Vagina (tissue), 2 donors: ENCODE results near the gene EIF5B. TPM values are rescaled to one million over a fixed set of nuclear protein-coding genes. Genes with fewer than 3 reads are reported as not detected.
A peak's percentile ranks its signal among the peaks of the same experiment; 100 is the strongest.

Source experiments
- DNase-seq, 2 donors: peaks; one replicate each; pipeline ENCODE4 v3.0.0-alpha.2; 2017; ENCODE audit errors: extremely low spot score in 2 of 2
- H3K27ac ChIP-seq: fragments of 200-600 bp; sonication (generic); one replicate; pipeline ENCODE4 v1.5.1; 2019
- H3K27me3 ChIP-seq: fragments of 200-600 bp; sonication (generic); one replicate; pipeline ENCODE4 v1.5.1; 2019
- H3K36me3 ChIP-seq, 2 donors: fragments of 200-600 bp; sonication (generic); one replicate each; pipeline ENCODE4 v1.5.1; 2017 to 2019
- H3K4me1 ChIP-seq: fragments of 200-600 bp; sonication (generic); one replicate; pipeline ENCODE4 v1.5.1; 2019
- H3K4me3 ChIP-seq, 2 donors: fragments of 200-600 bp; sonication (generic); 1 replicate in 1 of 2; 2 replicates in 1 of 2; pipeline ENCODE4 v1.5.1; 2016 to 2019
- H3K9me3 ChIP-seq: fragments of 200-600 bp; sonication (generic); one replicate; pipeline ENCODE4 v1.5.1; 2019
- CTCF ChIP-seq, 3 experiments: fragments of 450-650 bp in 2 of 3; fragments of 200-600 bp in 1 of 3; sonication (generic) in 1 of 3; IDR thresholded peaks; one replicate each; pipeline ENCODE4 v1.5.1; 2017 to 2019; ENCODE audit warnings: antibody characterized with exemption in 3 of 3, mild to moderate bottlenecking in 2 of 3, moderate library complexity in 2 of 3
- POLR2A ChIP-seq, 2 donors: fragments of 450-650 bp; IDR thresholded peaks; one replicate each; pipeline ENCODE4 v1.6.1; 2017; ENCODE audit warnings: antibody characterized with exemption in 2 of 2, mild to moderate bottlenecking in 2 of 2, moderate library complexity in 2 of 2
- POLR2AphosphoS5 ChIP-seq, 2 donors: sonication (generic); formaldehyde crosslinking; IDR thresholded peaks; one replicate each; pipeline ENCODE4 v1.9.0; 2017; ENCODE audit warnings: antibody characterized with exemption in 2 of 2, mild to moderate bottlenecking in 2 of 2, low read depth in 1 of 2; ENCODE audit not compliant: insufficient read depth in 1 of 2
- intact Hi-C: fragments of 100-400 bp; cut with DNase I; formaldehyde crosslinking; loops from one replicate; pipeline ENCODE4 v1.15.1; 2023
- total RNA-seq: library from RNA; depleted of rRNA; stranded (reverse); fragments of >200 nt; gene quantifications from one replicate; pipeline ENCODE4 v1.2.3, GENCODE V29; 2016

The EIF5B gene
- total RNA-seq, 1 donor from 2014 or later, result 31.2 TPM

GRCh38 chr2:99424371-99424770 is 87.2 kb downstream of the EIF5B start:
- H3K27ac ChIP-seq, result no peak overlapping the region
- H3K27me3 ChIP-seq, result no peaks in the 10 kb centered on the region
- no peak overlapping the region for H3K4me3 ChIP-seq
- DNase-seq, result no peak
- no peaks in the 10 kb centered on the region for H3K9me3 ChIP-seq
- peaks cover 0 to 44% of the 10 kb centered on the region in 2 donors for H3K36me3 ChIP-seq
- intact Hi-C loops, result no loop called here
- no peak for TF ChIP-seq POLR2AphosphoS5 (IDR thresholded peaks at IDR 0.05; ENCODE audit: insufficient read depth in 1 of 2, low read depth in 1 of 2)
- no peak for TF ChIP-seq POLR2A (IDR thresholded peaks at IDR 0.05)
- no peak for TF ChIP-seq CTCF (IDR thresholded peaks at IDR 0.05)
- H3K4me1 ChIP-seq, result no peaks in the 10 kb centered on the region

GRCh38 chr2:99425022-99425421 is 87.8 kb downstream of the EIF5B start:
- Histone ChIP-seq H3K4me3 (no peak overlapping the region), H3K27me3 (no peaks in the 10 kb centered on the region), H3K27ac (no peak overlapping the region), H3K9me3 (no peaks in the 10 kb centered on the region), H3K4me1 (no peaks in the 10 kb centered on the region), H3K36me3 (peaks cover 0 to 41% of the 10 kb centered on the region in 2 donors)
- no peak for DNase-seq
- TF ChIP-seq CTCF (IDR thresholded peaks at IDR 0.05) (no peak), POLR2A (IDR thresholded peaks at IDR 0.05) (no peak), POLR2AphosphoS5 (IDR thresholded peaks at IDR 0.05; ENCODE audit: insufficient read depth in 1 of 2, low read depth in 1 of 2) (no peak)
- intact Hi-C loops, result no loop called here

- Histone ChIP-seq H3K4me3 (no peak overlapping the region), H3K27ac (no peak overlapping the region), H3K9me3 (no peaks in the 10 kb centered on the region), H3K27me3 (no peaks in the 10 kb centered on the region), H3K36me3 (peaks cover 0 to 11% of the 10 kb centered on the region in 2 donors), H3K4me1 (peaks cover 16% of the 10 kb centered on the region)
- intact Hi-C loops, result no loop called here
- TF ChIP-seq CTCF (IDR thresholded peaks at IDR 0.05) (no peak), POLR2AphosphoS5 (IDR thresholded peaks at IDR 0.05; ENCODE audit: insufficient read depth in 1 of 2, low read depth in 1 of 2) (peak in 1 of 2 donors; percentile 30)
- no peak for DNase-seq
Measured at GRCh38 chr2:99430614-99431291, 93.6 kb downstream of the EIF5B start.

- no peaks in the 10 kb centered on the region for H3K9me3 ChIP-seq
- no peaks in the 10 kb centered on the region for H3K27me3 ChIP-seq
- H3K27ac ChIP-seq, result no peak overlapping the region
- H3K4me3 ChIP-seq, result no peak overlapping the region
- TF ChIP-seq POLR2A (IDR thresholded peaks at IDR 0.05) (no peak), CTCF (IDR thresholded peaks at IDR 0.05) (no peak), POLR2AphosphoS5 (IDR thresholded peaks at IDR 0.05; ENCODE audit: insufficient read depth in 1 of 2, low read depth in 1 of 2) (no peak)
- DNase-seq, result no peak
- H3K4me1 ChIP-seq, result peaks cover 16% of the 10 kb centered on the region
- H3K36me3 ChIP-seq, result peaks cover 0 to 11% of the 10 kb centered on the region in 2 donors
- intact Hi-C loops, result no loop called here
Measured at GRCh38 chr2:99431587-99432275, 94.5 kb downstream of the EIF5B start.

GRCh38 chr2:99433340-99433739 is 96.2 kb downstream of the EIF5B start:
- Histone ChIP-seq H3K9me3 (no peaks in the 10 kb centered on the region), H3K4me1 (peaks cover 16% of the 10 kb centered on the region), H3K36me3 (peaks cover 0 to 12% of the 10 kb centered on the region in 2 donors), H3K27me3 (no peaks in the 10 kb centered on the region), H3K4me3 (no peak overlapping the region), H3K27ac (no peak overlapping the region)
- TF ChIP-seq POLR2AphosphoS5 (IDR thresholded peaks at IDR 0.05; ENCODE audit: insufficient read depth in 1 of 2, low read depth in 1 of 2), result no peak
- TF ChIP-seq CTCF (IDR thresholded peaks at IDR 0.05), result no peak
- TF ChIP-seq POLR2A (IDR thresholded peaks at IDR 0.05), result no peak
- no peak for DNase-seq
- intact Hi-C loops, result no loop called here
